ENCODE results near the gene CROCC.
"Not testable (repeated sequence)": the region's sequence is repeated elsewhere in the genome, so short reads cannot be mapped to it uniquely, and the experiment has no call there.

CROCC gene

GRCh38 chr1:16896316-16897055 is 25.2 kb upstream of the CROCC start:
- peak in 1 of 2 donors; percentile 41 for DNase-seq (ENCODE audit: low read depth in 2 of 2, low spot score in 1 of 2)

- DNase-seq (ENCODE audit: low read depth in 2 of 2, low spot score in 1 of 2) = not testable (repeated sequence)
Measured at GRCh38 chr1:16897653-16898052, 24.1 kb upstream of the CROCC start.

- DNase-seq (ENCODE audit: low read depth in 2 of 2, low spot score in 1 of 2) = not testable (repeated sequence)
Measured at GRCh38 chr1:16898298-16898697, 23.4 kb upstream of the CROCC start.

GRCh38 chr1:16899020-16899419 is 22.7 kb upstream of the CROCC start:
- not testable (repeated sequence) for DNase-seq (ENCODE audit: low read depth in 2 of 2, low spot score in 1 of 2)

GRCh38 chr1:16900751-16901150 is 21.0 kb upstream of the CROCC start:
- DNase-seq (ENCODE audit: low read depth in 2 of 2, low spot score in 1 of 2) = no peak

- DNase-seq (ENCODE audit: low read depth in 2 of 2, low spot score in 1 of 2) = not testable (repeated sequence)
Measured at GRCh38 chr1:16901371-16901770, 20.4 kb upstream of the CROCC start.

- DNase-seq (ENCODE audit: low read depth in 2 of 2, low spot score in 1 of 2) = no peak
Measured at GRCh38 chr1:16903054-16903453, 18.7 kb upstream of the CROCC start.

GRCh38 chr1:16903458-16903796 is 18.3 kb upstream of the CROCC start:
- no peak for DNase-seq (ENCODE audit: low read depth in 2 of 2, low spot score in 1 of 2)

- DNase-seq (ENCODE audit: low read depth in 2 of 2, low spot score in 1 of 2) = peak; percentile 99
Measured at GRCh38 chr1:16904560-16905109, 17.1 kb upstream of the CROCC start.

GRCh38 chr1:16905110-16905867 is 16.4 kb upstream of the CROCC start:
- DNase-seq (ENCODE audit: low read depth in 2 of 2, low spot score in 1 of 2) = no peak

- DNase-seq (ENCODE audit: low read depth in 2 of 2, low spot score in 1 of 2) = no peak
Measured at GRCh38 chr1:16905868-16906702, 15.6 kb upstream of the CROCC start.

GRCh38 chr1:16906873-16907272 is 14.9 kb upstream of the CROCC start:
- DNase-seq (ENCODE audit: low read depth in 2 of 2, low spot score in 1 of 2) = no peak

- no peak for DNase-seq (ENCODE audit: low read depth in 2 of 2, low spot score in 1 of 2)
Measured at GRCh38 chr1:16907870-16908758, 13.6 kb upstream of the CROCC start.

GRCh38 chr1:16911851-16912721 is 9.6 kb upstream of the CROCC start:
- DNase-seq (ENCODE audit: low read depth in 2 of 2, low spot score in 1 of 2) = not testable (repeated sequence)

- DNase-seq (ENCODE audit: low read depth in 2 of 2, low spot score in 1 of 2) = not testable (repeated sequence)
Measured at GRCh38 chr1:16912742-16913141, 9.0 kb upstream of the CROCC start.

GRCh38 chr1:16913181-16913832 is 8.4 kb upstream of the CROCC start:
- DNase-seq (ENCODE audit: low read depth in 2 of 2, low spot score in 1 of 2) = no peak

- DNase-seq (ENCODE audit: low read depth in 2 of 2, low spot score in 1 of 2) = peak; percentile 80 to 89
Measured at GRCh38 chr1:16913833-16914662, 7.7 kb upstream of the CROCC start.

All from stimulated activated CD8-positive, alpha-beta memory T cell treated with anti-CD3 and anti-CD28 coated beads, Interleukin-4, amount 100 ng/mL, for 4 hours (primary cell).